ENCODE measurements around the gene CUEDC2. TPM values are rescaled to one million over a fixed set of nuclear protein-coding genes. Genes with fewer than 3 reads are reported as not detected.

The CUEDC2 gene
- total and polyA plus RNA-seq, 10 of the 15 experiments (the other 5 are each of a cell fraction or from before 2014, with no cell fraction given), result 20.4 to 121 (median 75.0) TPM

GRCh38 chr10:102426803-102427287 lies 5.5 kb downstream of the CUEDC2 start (continued):
- no peak for TF ChIP-seq BCLAF1 (IDR thresholded peaks at IDR 0.05)
- no peak for TF ChIP-seq YY1 (IDR thresholded peaks at IDR 0.05; ENCODE audit: low read depth, low read length)
- no peak for TF ChIP-seq ZNF207 (IDR thresholded peaks at IDR 0.05; ENCODE audit: borderline replicate concordance)
- no peak for TF ChIP-seq PRDM15 (CRISPR knock-in tag; IDR thresholded peaks at IDR 0.05)

GRCh38 chr10:102425444-102425843 lies 6.9 kb downstream of the CUEDC2 start:
- ATAC-seq, result no peak
- Histone ChIP-seq H3K27me3 (replicated peaks in 1 of 2; ENCODE audit: control insufficient read depth in 2 of 2, insufficient read depth in 2 of 2, low read length in 1 of 2) (no peaks in the 10 kb centered on the region), H3K27ac (ENCODE audit: control insufficient read depth, insufficient read depth) (no peak overlapping the region), H3K9ac (ENCODE audit: control insufficient read depth, insufficient read depth, low read length) (no peak overlapping the region), H4K20me1 (ENCODE audit: control insufficient read depth, insufficient read depth) (peaks cover 2% of the 10 kb centered on the region; the same call in 1 of the 2 replicates), H2AFZ (ENCODE audit: control insufficient read depth, low read depth, low read length) (no peak overlapping the region), H3K4me2 (ENCODE audit: control insufficient read depth, insufficient read depth) (no peak overlapping the region), H3K4me3 (no peak overlapping the region), H3K79me2 (ENCODE audit: control insufficient read depth, insufficient read depth, low read length) (peaks cover 7% of the 10 kb centered on the region), H3K36me3 (ENCODE audit: control insufficient read depth in 2 of 2, insufficient read depth in 2 of 2, low read length in 1 of 2) (peaks cover 0 to 5% of the 10 kb centered on the region in 2 experiments; a peak in 2 of 4 replicates), H3K4me1 (ENCODE audit: control insufficient read depth, insufficient read depth, low read length) (peaks cover 10% of the 10 kb centered on the region), H3K9me3 (replicated peaks; ENCODE audit: control insufficient read depth, insufficient read depth, low read length) (no peaks in the 10 kb centered on the region)
- in situ Hi-C loops (cut with MboI), result no loop called here
- no peak for TF ChIP-seq SMAD1 (IDR thresholded peaks at IDR 0.05; ENCODE audit: low read depth, partially characterized antibody)
- TF ChIP-seq BACH1 (IDR thresholded peaks at IDR 0.05; ENCODE audit: borderline replicate concordance), result no peak
- no peak for TF ChIP-seq NR2C1 (IDR thresholded peaks at IDR 0.05)
- BruUV-seq (replicated peaks), result no TSS peak
- SMC1A ChIA-PET (ENCODE audit: uncharacterized antibody, unreplicated experiment), result no interaction called here
- intact Hi-C loops (cut with micrococcal nuclease; ENCODE audit: unreplicated experiment), result no loop called here
- POLR2A ChIA-PET, result interaction anchor here (1.2 to 2.2 kb wide), 2 partner anchors 25 to 78 kb away, joined by 4 to 5 read pairs; partner anchors contain the start of gene C10orf95
- RAD21 ChIA-PET (ENCODE audit: unreplicated experiment), result interaction anchor here (1.0 kb wide), 1 partner anchor 54 kb away, joined by 3 read pairs; no protein-coding TSS in a partner anchor
- 100% methylated on average over 1 of the region's 1 CpG for WGBS (ENCODE audit: insufficient coverage, insufficient replicate concordance, low lambda C conversion rate, missing lambda C conversion rate)
- CTCF ChIA-PET, result interaction anchor here (1.0 kb wide), 1 partner anchor 196 kb away, joined by 4 read pairs; no protein-coding TSS in a partner anchor
- no peak for FAIRE-seq
- no peak for DNase-seq (ENCODE audit: low read depth, low spot score)
